Effector memory CD4-positive, alpha-beta T cell (primary cell): ENCODE measurements around the gene ST14.
"Not testable (repeated sequence)": the region's sequence is repeated elsewhere in the genome, so short reads cannot be mapped to it uniquely, and the experiment has no call there.

Experiments
- DNase-seq, 3 donors: peaks; one replicate each; pipeline ENCODE4 v3.0.0-alpha.2; 2020
- H3K27ac ChIP-seq: 2 replicates; pipeline ENCODE4 v1.7.0; 2013; ENCODE audit warnings: mild to moderate bottlenecking, low read length, moderate library complexity; ENCODE audit not compliant: insufficient read depth, poor library complexity, severe bottlenecking
- H3K27me3 ChIP-seq: replicated peaks from 2 replicates; pipeline ENCODE4 v1.7.0; 2013; ENCODE audit warnings: mild to moderate bottlenecking, low read length; ENCODE audit not compliant: insufficient read depth, control insufficient read depth, poor library complexity, severe bottlenecking
- H3K36me3 ChIP-seq: 2 replicates; pipeline ENCODE4 v1.7.0; 2013; ENCODE audit warnings: mild to moderate bottlenecking, low read length, moderate library complexity; ENCODE audit not compliant: control insufficient read depth, insufficient read depth
- H3K4me1 ChIP-seq: 2 replicates; pipeline ENCODE4 v1.7.0; 2013; ENCODE audit warnings: low read length, mild to moderate bottlenecking; ENCODE audit not compliant: control insufficient read depth, insufficient read depth, poor library complexity, severe bottlenecking
- H3K4me3 ChIP-seq: 2 replicates; pipeline ENCODE4 v1.7.0; 2013; ENCODE audit warnings: low read length, low read depth, mild to moderate bottlenecking; ENCODE audit not compliant: insufficient read depth, poor library complexity, severe bottlenecking
- H3K9me3 ChIP-seq: 2 replicates; pipeline ENCODE4 v1.7.0; 2013; ENCODE audit warnings: mild to moderate bottlenecking, low read length, moderate library complexity; ENCODE audit not compliant: control insufficient read depth

Gene ST14

GRCh38 chr11:130246738-130247137, 87.2 kb downstream of the ST14 start:
- no peaks in the 10 kb centered on the region for H3K9me3 ChIP-seq
- H3K27me3 ChIP-seq: no peaks in the 10 kb centered on the region
- no peak overlapping the region for H3K4me3 ChIP-seq
- no peaks in the 10 kb centered on the region for H3K4me1 ChIP-seq
- no peak for DNase-seq
- no peak overlapping the region for H3K27ac ChIP-seq
- H3K36me3 ChIP-seq: no peaks in the 10 kb centered on the region

GRCh38 chr11:130247319-130247718, 87.7 kb downstream of the ST14 start:
- H3K36me3 ChIP-seq: no peaks in the 10 kb centered on the region
- no peak for DNase-seq
- no peaks in the 10 kb centered on the region for H3K4me1 ChIP-seq
- H3K27ac ChIP-seq: no peak overlapping the region
- H3K4me3 ChIP-seq: no peak overlapping the region
- no peaks in the 10 kb centered on the region for H3K27me3 ChIP-seq
- no peaks in the 10 kb centered on the region for H3K9me3 ChIP-seq

- Histone ChIP-seq H3K27ac (no peak overlapping the region), H3K4me1 (no peaks in the 10 kb centered on the region), H3K36me3 (no peaks in the 10 kb centered on the region), H3K9me3 (no peaks in the 10 kb centered on the region), H3K27me3 (no peaks in the 10 kb centered on the region), H3K4me3 (no peak overlapping the region)
- no peak for DNase-seq
Observed at GRCh38 chr11:130249371-130249770, 89.8 kb downstream of the ST14 start.

- not testable (repeated sequence) for H3K9me3 ChIP-seq, DNase-seq, H3K27ac ChIP-seq, H3K27me3 ChIP-seq, H3K36me3 ChIP-seq, H3K4me1 ChIP-seq, H3K4me3 ChIP-seq
Observed at GRCh38 chr11:130249929-130250328, 90.3 kb downstream of the ST14 start.

- not testable (repeated sequence) for H3K4me3 ChIP-seq, H3K9me3 ChIP-seq, H3K4me1 ChIP-seq, H3K27me3 ChIP-seq, H3K36me3 ChIP-seq, H3K27ac ChIP-seq, DNase-seq
Observed at GRCh38 chr11:130251763-130252162, 92.2 kb downstream of the ST14 start.
